Fibroblast of villous mesenchyme (primary cell): Measurements from ENCODE around the gene CDCP1. TPM values are rescaled to one million over a fixed set of nuclear protein-coding genes. Genes with fewer than 3 reads are reported as not detected.

Source experiments
- DNase-seq: peaks from one replicate; pipeline ENCODE4 v3.0.0-alpha.2; 2010; ENCODE audit warnings: low read depth
- H3K4me3 ChIP-seq: 2 replicates; pipeline ENCODE4 v1.5.1; 2011; ENCODE audit warnings: low read depth, mild to moderate bottlenecking, low read length
- total RNA-seq: library from RNA; depleted of rRNA; stranded (reverse); fragments of >200 nt; gene quantifications from 2 replicates; pipeline ENCODE4 v1.2.3, GENCODE V29; 2012
- TF ChIP-seq, protein P1 (sequence below): IDR thresholded peaks from 2 replicates; pipeline ENCODE4 v1.5.1; 2012; ENCODE audit warnings: low read depth, mild to moderate bottlenecking, low read length; ENCODE audit not compliant: insufficient read depth

Gene CDCP1
- total RNA-seq, 1 donor: 10.4 TPM

DNA sequence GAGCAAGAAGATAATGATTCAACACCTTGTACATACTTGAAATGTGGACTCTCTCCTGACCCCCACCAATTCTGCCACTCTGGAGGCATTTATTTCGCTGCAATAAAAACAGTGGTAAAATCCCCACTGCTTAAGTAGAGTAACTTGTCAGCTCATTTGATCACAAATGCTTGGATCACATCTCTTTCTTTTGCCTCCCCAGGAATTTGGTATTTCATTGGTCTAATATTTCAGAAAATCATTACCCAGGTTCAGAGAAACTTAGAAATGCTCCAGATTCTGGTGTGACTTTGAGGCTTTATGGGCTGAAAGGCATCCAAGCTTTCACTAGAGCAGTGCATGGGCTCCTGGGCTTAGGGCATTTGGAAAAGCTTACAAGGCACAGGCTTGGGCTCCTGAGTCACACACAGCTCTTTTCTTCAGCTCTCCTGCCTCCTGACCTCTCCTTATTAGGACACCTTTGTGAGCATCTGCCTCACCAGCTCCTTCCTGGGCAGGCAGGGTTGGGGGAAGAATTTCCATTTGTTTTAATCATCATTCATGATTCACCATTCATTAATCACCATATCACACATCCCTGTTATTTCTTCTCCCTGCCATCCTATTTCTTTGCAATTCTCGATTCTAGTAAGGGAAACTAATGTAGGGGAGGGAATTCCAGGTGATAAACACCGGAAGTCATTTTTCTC lies 22.5 kb downstream of the CDCP1 start:
- TF ChIP-seq, protein P1, sequence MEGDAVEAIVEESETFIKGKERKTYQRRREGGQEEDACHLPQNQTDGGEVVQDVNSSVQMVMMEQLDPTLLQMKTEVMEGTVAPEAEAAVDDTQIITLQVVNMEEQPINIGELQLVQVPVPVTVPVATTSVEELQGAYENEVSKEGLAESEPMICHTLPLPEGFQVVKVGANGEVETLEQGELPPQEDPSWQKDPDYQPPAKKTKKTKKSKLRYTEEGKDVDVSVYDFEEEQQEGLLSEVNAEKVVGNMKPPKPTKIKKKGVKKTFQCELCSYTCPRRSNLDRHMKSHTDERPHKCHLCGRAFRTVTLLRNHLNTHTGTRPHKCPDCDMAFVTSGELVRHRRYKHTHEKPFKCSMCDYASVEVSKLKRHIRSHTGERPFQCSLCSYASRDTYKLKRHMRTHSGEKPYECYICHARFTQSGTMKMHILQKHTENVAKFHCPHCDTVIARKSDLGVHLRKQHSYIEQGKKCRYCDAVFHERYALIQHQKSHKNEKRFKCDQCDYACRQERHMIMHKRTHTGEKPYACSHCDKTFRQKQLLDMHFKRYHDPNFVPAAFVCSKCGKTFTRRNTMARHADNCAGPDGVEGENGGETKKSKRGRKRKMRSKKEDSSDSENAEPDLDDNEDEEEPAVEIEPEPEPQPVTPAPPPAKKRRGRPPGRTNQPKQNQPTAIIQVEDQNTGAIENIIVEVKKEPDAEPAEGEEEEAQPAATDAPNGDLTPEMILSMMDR: no peak
- H3K4me3 ChIP-seq: no peak overlapping the region
- peak; percentile 81 for DNase-seq

GRCh38 chr3:45123030-45123429 lies 23.1 kb downstream of the CDCP1 start:
- DNase-seq: peak; percentile 98
- TF ChIP-seq, protein P1: no peak
- no peak overlapping the region for H3K4me3 ChIP-seq

DNA sequence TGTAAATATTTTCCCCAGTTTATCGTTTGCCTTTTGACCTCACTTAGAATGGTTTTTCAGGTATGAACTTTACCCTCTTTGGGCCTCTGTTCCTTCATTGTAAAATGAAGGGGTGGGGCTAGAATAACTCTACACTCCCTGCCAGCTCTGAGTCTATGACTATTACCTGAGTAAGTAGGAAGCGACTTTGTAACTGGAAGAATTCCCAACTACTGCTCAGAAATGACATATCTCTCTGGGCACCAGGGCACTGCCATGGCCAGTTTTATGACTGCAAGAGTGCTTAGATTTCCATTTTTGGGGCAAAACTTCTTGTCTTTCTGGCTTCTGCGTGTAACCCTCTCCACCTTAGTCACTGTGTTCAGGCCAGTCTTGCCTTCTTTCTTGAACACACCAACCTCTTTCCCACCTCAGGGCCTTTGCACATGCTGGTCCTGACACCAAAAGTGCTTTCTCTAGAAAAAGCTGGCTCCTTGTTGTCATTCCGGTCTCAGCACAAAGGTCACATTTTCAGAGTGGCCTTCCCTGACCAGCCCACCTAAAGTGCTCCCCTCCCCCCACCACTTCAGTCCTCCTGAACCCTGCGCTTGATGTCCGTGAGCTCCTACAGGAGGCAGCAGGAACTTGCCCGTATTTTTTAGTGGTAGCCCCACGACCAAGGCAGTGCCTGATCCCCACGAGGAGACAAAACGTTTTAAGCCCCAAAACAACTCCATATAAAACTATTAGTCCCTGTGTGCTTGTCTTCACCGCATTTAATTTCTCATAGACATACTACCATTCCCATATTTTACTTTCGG lies 25.6 kb downstream of the CDCP1 start:
- TF ChIP-seq, protein P1: no peak
- DNase-seq: no peak
- H3K4me3 ChIP-seq: no peak overlapping the region

GRCh38 chr3:45119824-45120358 lies 26.3 kb downstream of the CDCP1 start:
- no peak overlapping the region for H3K4me3 ChIP-seq
- TF ChIP-seq, protein P1: no peak
- DNase-seq: no peak

DNA sequence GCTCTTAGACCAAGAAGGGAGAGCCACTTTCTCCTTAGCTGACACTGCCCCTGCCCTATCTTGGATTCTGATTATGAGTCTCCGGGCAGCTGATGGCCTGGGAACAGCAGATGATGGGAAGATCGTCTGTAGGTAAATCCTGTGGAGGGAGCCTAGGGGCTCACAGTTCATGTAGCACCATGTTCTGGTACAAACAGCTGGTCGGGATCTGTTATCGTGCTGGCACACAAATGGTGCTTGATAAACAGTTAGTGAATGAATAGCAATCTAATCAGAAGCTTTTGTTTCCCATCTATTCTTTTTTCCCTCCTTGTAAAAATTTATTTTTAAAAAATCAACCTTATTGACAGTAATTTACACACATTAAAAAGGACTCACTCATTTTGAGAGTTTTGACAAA lies 26.8 kb downstream of the CDCP1 start:
- DNase-seq: no peak
- TF ChIP-seq, protein P1: no peak
- H3K4me3 ChIP-seq: no peak overlapping the region

DNA sequence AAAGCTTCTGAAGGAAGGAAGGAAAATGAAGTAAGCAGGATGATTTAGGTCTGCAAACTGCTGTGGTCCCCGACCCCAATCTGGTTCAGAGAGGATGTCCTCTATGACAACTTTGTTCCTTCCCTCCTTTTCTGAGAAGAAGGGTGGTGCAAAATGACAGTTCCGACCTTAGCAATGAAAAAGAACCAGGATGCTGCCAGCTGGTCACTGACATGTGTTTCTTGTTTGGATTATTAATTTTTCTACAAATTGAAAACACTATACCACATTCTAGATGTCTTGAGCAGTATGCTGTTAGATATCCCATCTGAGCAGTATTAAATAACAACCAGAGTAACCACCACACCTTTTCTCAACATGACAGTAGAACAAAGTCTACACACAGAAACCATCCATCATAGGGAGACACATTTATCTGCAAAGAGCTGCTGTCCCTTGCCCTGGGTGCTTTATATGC lies 27.5 kb downstream of the CDCP1 start:
- TF ChIP-seq, protein P1: no peak
- no peak overlapping the region for H3K4me3 ChIP-seq
- DNase-seq: no peak
